HuH-7 (cell line): Measurements from ENCODE around the gene OR4Q3.
A peak's percentile ranks its signal among the peaks of the same experiment; 100 is the strongest.
"Not testable (repeated sequence)": the region's sequence is repeated elsewhere in the genome, so short reads cannot be mapped to it uniquely, and the experiment has no call there.

Experiments used
- DNase-seq: peaks from one replicate; pipeline ENCODE4 v3.0.0; 2011; ENCODE audit warnings: low spot score

OR4Q3 gene

GRCh38 chr14:19743256-19743655 lies at the start of gene OR4Q3:
TSS of gene OR4Q3 (plus strand) at chr14:19743571.
- DNase-seq: no peak

- no peak for DNase-seq
Measured at GRCh38 chr14:19729359-19729758, 14.0 kb upstream of the OR4Q3 start.

GRCh38 chr14:19729763-19730162 lies 13.6 kb upstream of the OR4Q3 start:
- DNase-seq: no peak

GRCh38 chr14:19733893-19734292 lies 9.5 kb upstream of the OR4Q3 start:
- not testable (repeated sequence) for DNase-seq

GRCh38 chr14:19752316-19752715 lies 8.9 kb downstream of the OR4Q3 start:
- not testable (repeated sequence) for DNase-seq

GRCh38 chr14:19754172-19754571 lies 10.8 kb downstream of the OR4Q3 start:
- no peak for DNase-seq

- DNase-seq: not testable (repeated sequence)
Measured at GRCh38 chr14:19771491-19771890, 28.1 kb downstream of the OR4Q3 start.

GRCh38 chr14:19771895-19772430 lies 28.6 kb downstream of the OR4Q3 start:
- DNase-seq: no peak

GRCh38 chr14:19772454-19772853 lies 29.1 kb downstream of the OR4Q3 start:
- DNase-seq: not testable (repeated sequence)

- DNase-seq: not testable (repeated sequence)
Measured at GRCh38 chr14:19773204-19773603, 29.8 kb downstream of the OR4Q3 start, which contains the start of gene OR4M1. TSS of gene OR4M1 (plus strand) at chr14:19773504. CDS start at chr14:19780323, 6,819 bp downstream.

- no peak for DNase-seq
Measured at GRCh38 chr14:19775587-19775986, 32.2 kb downstream of the OR4Q3 start.

- not testable (repeated sequence) for DNase-seq
Measured at GRCh38 chr14:19785848-19786247, 42.5 kb downstream of the OR4Q3 start.

GRCh38 chr14:19787318-19787717 lies 43.9 kb downstream of the OR4Q3 start:
- DNase-seq: not testable (repeated sequence)

- not testable (repeated sequence) for DNase-seq
Measured at GRCh38 chr14:19788150-19788549, 44.8 kb downstream of the OR4Q3 start.

GRCh38 chr14:19796520-19797108 lies 53.2 kb downstream of the OR4Q3 start:
- peak; percentile 6 for DNase-seq
